GM23248 (cell line): Measurements from ENCODE around the gene DPP6.
"Not testable (repeated sequence)": the region's sequence is repeated elsewhere in the genome, so short reads cannot be mapped to it uniquely, and the experiment has no call there.

ENCODE experiments used
- EZH2 ChIP-seq: fragments of 200-600 bp; sonication (generic); IDR thresholded peaks from 2 replicates; pipeline ENCODE4 v1.6.1; 2018; ENCODE audit warnings: antibody characterized with exemption, mild to moderate bottlenecking; ENCODE audit not compliant: insufficient read depth, poor library complexity, severe bottlenecking
- EZH2phosphoT487 ChIP-seq: fragments of 200-600 bp; sonication (generic); IDR thresholded peaks from 2 replicates; pipeline ENCODE4 v1.6.1; 2018; ENCODE audit warnings: antibody characterized with exemption, moderate library complexity, mild to moderate bottlenecking, low read depth; ENCODE audit not compliant: insufficient read depth

DNA sequence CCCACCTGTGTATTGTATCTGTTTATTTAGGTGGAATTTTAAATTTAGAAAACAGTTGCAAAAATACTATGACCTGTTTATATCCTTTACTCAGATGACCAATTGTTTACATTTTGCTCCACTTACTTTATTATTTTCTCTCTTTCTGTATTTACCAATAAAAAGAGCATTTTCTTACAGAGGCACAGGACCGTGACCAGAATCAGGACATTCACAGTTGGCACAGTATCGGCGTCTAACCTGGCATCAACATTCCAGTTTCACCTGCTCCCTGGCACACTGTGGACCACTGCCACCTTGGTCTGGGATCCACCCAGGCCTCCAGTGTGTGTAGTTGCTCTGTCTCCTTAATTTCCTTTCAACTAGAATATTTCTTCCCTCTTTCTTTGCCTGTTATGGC, 39.9 kb downstream of the DPP6 start:
- TF ChIP-seq EZH2phosphoT487, EZH2: not testable (repeated sequence)
